Neuronal stem cell (in vitro differentiated cells): ENCODE measurements around the gene SCNN1A.

ENCODE experiments used
- DNase-seq: peaks from one replicate; pipeline ENCODE4 v3.0.0-alpha.2; 2013; ENCODE audit warnings: low spot score
- H2AFZ ChIP-seq: one replicate; pipeline ENCODE4 v1.6.1; 2013; ENCODE audit warnings: mild to moderate bottlenecking, low read length, inconsistent platforms
- H2AK5ac ChIP-seq: 2 replicates; pipeline ENCODE4 v1.6.1; 2013; ENCODE audit warnings: low read depth, mild to moderate bottlenecking, inconsistent platforms, low read length, moderate library complexity, mixed read lengths
- H2BK120ac ChIP-seq: 2 replicates; pipeline ENCODE4 v1.6.1; 2013; ENCODE audit warnings: low read depth, mild to moderate bottlenecking, inconsistent platforms, low read length, moderate library complexity, mixed read lengths
- H2BK12ac ChIP-seq: one replicate; pipeline ENCODE4 v1.6.1; 2013; ENCODE audit warnings: low read length, inconsistent platforms
- H2BK15ac ChIP-seq: 2 replicates; pipeline ENCODE4 v1.6.1; 2013; ENCODE audit warnings: mild to moderate bottlenecking, low read length, inconsistent platforms, mixed read lengths
- H2BK5ac ChIP-seq: one replicate; pipeline ENCODE4 v1.6.1; 2013; ENCODE audit warnings: inconsistent platforms, mild to moderate bottlenecking, low read length, moderate library complexity
- H3K14ac ChIP-seq: one replicate; pipeline ENCODE4 v1.6.1; 2013; ENCODE audit warnings: low read length, inconsistent platforms
- H3K18ac ChIP-seq: 2 replicates; pipeline ENCODE4 v1.6.1; 2013; ENCODE audit warnings: low read length, inconsistent platforms
- H3K23ac ChIP-seq: 2 replicates; pipeline ENCODE4 v1.6.1; 2013; ENCODE audit warnings: low read depth, mild to moderate bottlenecking, mixed read lengths, low read length, inconsistent platforms; ENCODE audit not compliant: poor library complexity
- H3K27ac ChIP-seq: replicated peaks from 3 replicates; pipeline ENCODE4 v1.5.1; 2013; ENCODE audit warnings: low read length, inconsistent platforms
- H3K27me3 ChIP-seq, 3 experiments: 2 replicates each; pipeline ENCODE4 v1.6.1; 2013; ENCODE audit warnings: low read length in 3 of 3, mild to moderate bottlenecking in 2 of 3, inconsistent platforms in 1 of 3, low read depth in 1 of 3, mixed read lengths in 1 of 3, moderate library complexity in 1 of 3; ENCODE audit not compliant: control insufficient read depth in 3 of 3, insufficient read depth in 3 of 3
- H3K36me3 ChIP-seq, 2 donors: replicated peaks in 1 of 2; 2 replicates each; pipeline ENCODE4 v1.6.1; 2013; ENCODE audit warnings: low read length in 2 of 2; ENCODE audit not compliant: control insufficient read depth in 2 of 2, insufficient read depth in 2 of 2
- H3K4ac ChIP-seq: 2 replicates; pipeline ENCODE4 v1.6.1; 2013; ENCODE audit warnings: inconsistent platforms, mild to moderate bottlenecking, low read length, moderate library complexity
- H3K4me1 ChIP-seq, 2 donors: 1 replicate in 1 of 2; 2 replicates in 1 of 2; pipeline ENCODE4 v1.6.1; 2013; ENCODE audit warnings: low read length in 2 of 2, low read depth in 1 of 2; ENCODE audit not compliant: control insufficient read depth in 2 of 2, insufficient read depth in 1 of 2
- H3K4me2 ChIP-seq: one replicate; pipeline ENCODE4 v1.6.1; 2013; ENCODE audit warnings: mild to moderate bottlenecking, low read length, inconsistent platforms; ENCODE audit not compliant: insufficient read depth, poor library complexity, severe bottlenecking
- H3K4me3 ChIP-seq, 2 donors: 2 replicates each; pipeline ENCODE4 v1.5.1; 2013; ENCODE audit warnings: low read length in 2 of 2, mild to moderate bottlenecking in 2 of 2, inconsistent platforms in 1 of 2, moderate library complexity in 1 of 2
- H3K79me1 ChIP-seq: one replicate; pipeline ENCODE4 v1.6.1; 2013; ENCODE audit warnings: low read depth, mild to moderate bottlenecking, inconsistent platforms, low read length, moderate library complexity
- H3K9ac ChIP-seq: one replicate; pipeline ENCODE4 v1.6.1; 2013; ENCODE audit warnings: mild to moderate bottlenecking, low read depth, low read length, inconsistent platforms; ENCODE audit not compliant: poor library complexity
- H3K9me3 ChIP-seq, 2 donors: replicated peaks in 1 of 2; 2 replicates each; pipeline versions ENCODE3 to v1.6.1; 2013; ENCODE audit warnings: low read length in 2 of 2, mild to moderate bottlenecking in 2 of 2, inconsistent platforms in 1 of 2, low read depth in 1 of 2, mixed read lengths in 1 of 2, moderate library complexity in 1 of 2; ENCODE audit not compliant: control insufficient read depth in 2 of 2, insufficient read depth in 1 of 2
- H4K8ac ChIP-seq: one replicate; pipeline ENCODE4 v1.6.1; 2013; ENCODE audit warnings: low read depth, mild to moderate bottlenecking, inconsistent platforms, low read length, moderate library complexity
- H4K91ac ChIP-seq: one replicate; pipeline ENCODE4 v1.6.1; 2013; ENCODE audit warnings: low read length, low read depth, mild to moderate bottlenecking, inconsistent platforms; ENCODE audit not compliant: poor library complexity
- WGBS, 2 donors: extraction: QIAGEN DNeasy Blood & Tissue Kit; methylation state at CpG; one replicate each; pipeline ENCODE4 v1.1.7; 2013; ENCODE audit warnings: missing lambda C conversion rate in 2 of 2, mixed read lengths in 1 of 2; ENCODE audit not compliant: insufficient read length in 2 of 2, insufficient replicate concordance in 1 of 2; ENCODE audit errors: extremely low coverage in 2 of 2; 5-methylcytosine and 5-hydroxymethylcytosine counted together

Gene SCNN1A

DNA sequence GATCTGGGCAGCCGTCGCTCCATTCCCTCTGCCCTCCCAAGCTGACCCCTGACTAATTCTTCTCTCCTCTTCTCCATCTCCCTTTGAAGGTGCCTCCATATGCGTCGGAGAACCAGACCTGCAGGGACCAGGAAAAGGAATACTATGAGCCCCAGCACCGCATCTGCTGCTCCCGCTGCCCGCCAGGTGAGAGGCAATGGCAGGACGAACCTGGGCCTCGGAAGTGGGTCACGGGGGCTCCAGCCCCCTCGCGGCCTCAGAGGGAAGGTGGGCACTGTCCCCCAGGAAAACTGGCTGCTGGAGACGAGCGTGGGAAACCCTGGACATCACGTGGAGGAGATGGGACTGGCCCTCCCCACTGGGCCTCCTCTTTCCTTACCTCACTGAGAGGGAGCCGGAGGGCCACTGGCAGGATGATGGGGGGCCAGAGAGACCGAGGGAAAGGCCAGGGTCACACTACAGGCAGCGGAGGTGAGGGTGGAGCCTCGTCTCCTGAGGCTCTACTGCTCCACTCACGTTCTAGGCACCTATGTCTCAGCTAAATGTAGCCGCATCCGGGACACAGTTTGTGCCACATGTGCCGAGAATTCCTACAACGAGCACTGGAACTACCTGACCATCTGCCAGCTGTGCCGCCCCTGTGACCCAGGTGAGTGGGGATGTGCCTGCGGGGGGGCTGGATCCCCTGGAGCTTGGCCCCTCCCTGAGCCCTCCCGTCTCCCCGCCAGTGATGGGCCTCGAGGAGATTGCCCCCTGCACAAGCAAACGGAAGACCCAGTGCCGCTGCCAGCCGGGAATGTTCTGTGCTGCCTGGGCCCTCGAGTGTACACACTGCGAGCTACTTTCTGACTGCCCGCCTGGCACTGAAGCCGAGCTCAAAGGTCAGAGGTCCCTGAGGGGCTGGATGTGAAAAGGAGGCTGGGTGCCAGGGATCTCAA lies 9.4 kb upstream of the SCNN1A start:
- H3K4ac ChIP-seq = peak overlapping the region; percentile 70
- H2BK5ac ChIP-seq = peak overlapping the region; percentile 36
- peak overlapping the region; percentile 66 for H2AFZ ChIP-seq
- H3K27ac ChIP-seq = no peak overlapping the region
- H3K4me2 ChIP-seq = no peak overlapping the region
- peak overlapping the region; percentile 88 for H2BK12ac ChIP-seq
- no peaks in the 10 kb centered on the region for H3K36me3 ChIP-seq
- peak overlapping the region; percentile 30 for H3K9ac ChIP-seq
- peak overlapping the region; percentile 92 for H4K8ac ChIP-seq
- H3K79me1 ChIP-seq = no peaks in the 10 kb centered on the region
- peak overlapping the region; percentile 97 for H3K18ac ChIP-seq
- peak overlapping the region; percentile 97 for H4K91ac ChIP-seq
- WGBS, 2 donors = no CpG with 5 or more reads among the region's 36 CpGs
- H3K23ac ChIP-seq = peak overlapping the region; percentile 31
- no peaks in the 10 kb centered on the region for H3K9me3 ChIP-seq
- peak overlapping the region; percentile 77 for H2BK15ac ChIP-seq
- no peak for DNase-seq
- peaks cover 4 to 7% of the 10 kb centered on the region in 2 donors for H3K4me1 ChIP-seq
- peaks cover 0 to 19% (median 1%) of the 10 kb centered on the region in 3 experiments for H3K27me3 ChIP-seq
- H2AK5ac ChIP-seq = peak overlapping the region; percentile 81
- peak overlapping the region; percentile 33 for H2BK120ac ChIP-seq
- peak overlapping the region in 1 of 2 donors; percentile 34 for H3K4me3 ChIP-seq
- no peak overlapping the region for H3K14ac ChIP-seq

DNA sequence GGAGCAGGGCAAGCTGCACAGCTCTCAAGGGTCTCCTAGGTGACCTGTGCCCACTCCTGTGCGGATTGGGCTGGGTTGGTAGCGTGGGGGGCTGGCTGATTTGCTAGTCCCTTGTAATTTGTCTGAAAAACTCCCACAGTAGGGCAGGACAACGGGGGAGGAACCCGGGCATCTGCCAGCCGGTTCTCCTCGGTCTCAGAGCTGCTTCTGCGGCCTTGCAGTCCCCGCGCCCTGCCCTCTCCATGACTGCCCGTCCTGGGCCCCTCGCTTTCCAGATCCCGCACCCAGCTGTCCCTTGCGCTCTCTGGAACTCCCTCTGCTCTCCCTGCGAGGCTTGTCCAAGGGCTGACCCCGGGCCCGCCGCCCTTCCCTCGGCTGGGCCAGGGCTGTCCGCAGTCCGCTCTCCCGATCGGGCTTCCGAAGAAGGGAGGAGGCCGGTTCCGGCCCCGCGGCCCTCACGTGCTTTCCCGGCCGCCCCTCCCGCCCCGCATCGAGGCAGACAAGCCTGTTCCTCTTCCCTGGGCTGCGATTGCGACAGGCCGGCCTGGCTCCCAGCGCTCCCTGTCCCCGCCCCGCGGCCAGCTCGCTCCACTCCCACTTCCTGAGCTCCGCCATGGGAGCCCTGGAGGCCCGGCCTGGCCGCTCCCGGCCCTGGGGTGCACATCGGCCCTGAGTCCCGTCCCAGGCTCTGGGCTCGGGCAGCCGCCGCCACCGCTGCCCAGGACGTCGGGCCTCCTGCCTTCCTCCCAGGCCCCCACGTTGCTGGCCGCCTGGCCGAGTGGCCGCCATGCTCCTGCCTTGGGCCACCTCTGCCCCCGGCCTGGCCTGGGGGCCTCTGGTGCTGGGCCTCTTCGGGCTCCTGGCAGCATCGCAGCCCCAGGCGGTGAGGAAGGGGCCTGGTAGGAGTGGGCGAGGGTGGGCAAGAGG lies 8.5 kb upstream of the SCNN1A start, which contains the start of gene LTBR:
Gene LTBR (plus strand): TSS at position 591 of the 927 bp plus-strand sequence. CDS start 197 bp downstream, at position 788.
- Histone ChIP-seq H2AK5ac (peak within 1 kb of the TSS; percentile 81), H3K4ac (peak within 1 kb of the TSS; percentile 70), H2BK15ac (peak within 1 kb of the TSS; percentile 77), H3K4me1 (peaks cover 4 to 7% of the 10 kb centered on the region in 2 donors), H3K4me2 (no peak within 1 kb of the TSS), H2BK5ac (peak within 1 kb of the TSS; percentile 36), H4K91ac (peak within 1 kb of the TSS; percentile 97), H3K18ac (peak within 1 kb of the TSS; percentile 97), H3K27me3 (peaks cover 0 to 19% (median 1%) of the 10 kb centered on the region in 3 experiments), H3K36me3 (no peaks in the 10 kb centered on the region), H3K4me3 (peak within 1 kb of the TSS in 1 of 2 donors; percentile 34), H3K9me3 (no peaks in the 10 kb centered on the region), H3K14ac (no peak within 1 kb of the TSS), H2AFZ (peak within 1 kb of the TSS; percentile 66), H4K8ac (peak within 1 kb of the TSS; percentile 92), H3K23ac (peak within 1 kb of the TSS; percentile 85), H3K9ac (peak within 1 kb of the TSS; percentile 30), H3K27ac (no peak within 1 kb of the TSS), H3K79me1 (no peaks in the 10 kb centered on the region), H2BK12ac (peak within 1 kb of the TSS; percentile 88), H2BK120ac (peak within 1 kb of the TSS; percentile 33)
- no peak for DNase-seq
- WGBS, 2 donors = no CpG with 5 or more reads among the region's 62 CpGs

DNA sequence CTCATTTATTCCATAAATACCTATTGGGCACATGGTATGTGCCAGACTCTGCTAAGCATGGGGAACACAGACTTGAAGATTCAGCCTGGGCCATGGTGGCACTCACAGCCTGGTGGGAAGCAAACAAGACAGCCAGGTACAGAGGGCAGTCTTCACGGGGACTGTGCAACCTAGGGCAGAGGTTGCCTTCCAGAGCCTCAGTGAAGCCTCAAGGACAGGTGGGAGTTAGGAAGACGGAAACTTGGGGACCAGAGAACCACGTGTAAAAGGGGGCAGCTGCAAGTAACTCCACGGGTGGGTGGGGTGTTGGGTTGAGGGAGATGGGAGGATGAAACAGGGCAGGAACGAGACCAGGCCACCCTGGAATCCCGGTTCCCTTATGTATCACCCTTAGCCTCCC lies 7.6 kb upstream of the SCNN1A start:
- Histone ChIP-seq H2AK5ac (peak overlapping the region; percentile 9), H3K36me3 (no peaks in the 10 kb centered on the region), H3K14ac (no peak overlapping the region), H4K8ac (no peak overlapping the region), H2BK120ac (peak overlapping the region; percentile 36), H3K27me3 (peaks cover 0 to 15% (median 1%) of the 10 kb centered on the region in 3 experiments), H2BK15ac (no peak overlapping the region), H2AFZ (peak overlapping the region; percentile 66), H2BK5ac (no peak overlapping the region), H2BK12ac (peak overlapping the region; percentile 46), H3K27ac (no peak overlapping the region), H3K4me3 (peak overlapping the region in 1 of 2 donors; percentile 6), H3K4me2 (no peak overlapping the region), H4K91ac (no peak overlapping the region), H3K9me3 (no peaks in the 10 kb centered on the region), H3K79me1 (no peaks in the 10 kb centered on the region), H3K23ac (no peak overlapping the region), H3K4ac (no peak overlapping the region), H3K9ac (no peak overlapping the region), H3K18ac (peak overlapping the region; percentile 0), H3K4me1 (peaks cover 4 to 7% of the 10 kb centered on the region in 2 donors)
- WGBS, 2 donors = no CpG with 5 or more reads among the region's 6 CpGs
- DNase-seq = no peak
